GM12892 (cell line): Measurements from ENCODE around the gene ZNF423.

Experiments
- POLR2A ChIP-seq: IDR thresholded peaks from 2 replicates; pipeline ENCODE4 v1.6.1; 2011; ENCODE audit warnings: low read depth, low read length, control low read depth
- POLR2AphosphoS5 ChIP-seq: IDR thresholded peaks from 2 replicates; pipeline ENCODE4 v1.6.1; 2011; ENCODE audit warnings: low read depth, low read length, control low read depth
- TAF1 ChIP-seq: IDR thresholded peaks from 2 replicates; pipeline ENCODE4 v1.6.1; 2011; ENCODE audit warnings: low read depth, mild to moderate bottlenecking, control low read depth, low read length, borderline replicate concordance

- TF ChIP-seq POLR2A (no peak), TAF1 (no peak), POLR2AphosphoS5 (no peak)
Observed at GRCh38 chr16:49724774-49725173, 131.1 kb downstream of the ZNF423 start.
